Tibial nerve (tissue), 4 donors: Measurements from ENCODE around the gene REG4.
A peak's percentile ranks its signal among the peaks of the same experiment; 100 is the strongest.

Experiments used
- CTCF ChIP-seq, 5 experiments: fragments of 200-600 bp in 3 of 5; fragments of 450-650 bp in 2 of 5; sonication (generic) in 3 of 5; IDR thresholded peaks; one replicate each; pipeline ENCODE4 v1.5.1; 2016 to 2019; ENCODE audit warnings: antibody characterized with exemption in 5 of 5, mild to moderate bottlenecking in 3 of 5, moderate library complexity in 2 of 5
- EP300 ChIP-seq, 2 donors: sonication (generic); formaldehyde crosslinking; IDR thresholded peaks; one replicate each; pipeline ENCODE4 v1.6.1; 2017; ENCODE audit warnings: antibody characterized with exemption in 2 of 2, mild to moderate bottlenecking in 1 of 2
- POLR2A ChIP-seq, 2 donors: fragments of 450-650 bp; IDR thresholded peaks; one replicate each; pipeline ENCODE4 v1.6.1; 2017; ENCODE audit warnings: antibody characterized with exemption in 2 of 2, mild to moderate bottlenecking in 2 of 2, moderate library complexity in 2 of 2

DNA sequence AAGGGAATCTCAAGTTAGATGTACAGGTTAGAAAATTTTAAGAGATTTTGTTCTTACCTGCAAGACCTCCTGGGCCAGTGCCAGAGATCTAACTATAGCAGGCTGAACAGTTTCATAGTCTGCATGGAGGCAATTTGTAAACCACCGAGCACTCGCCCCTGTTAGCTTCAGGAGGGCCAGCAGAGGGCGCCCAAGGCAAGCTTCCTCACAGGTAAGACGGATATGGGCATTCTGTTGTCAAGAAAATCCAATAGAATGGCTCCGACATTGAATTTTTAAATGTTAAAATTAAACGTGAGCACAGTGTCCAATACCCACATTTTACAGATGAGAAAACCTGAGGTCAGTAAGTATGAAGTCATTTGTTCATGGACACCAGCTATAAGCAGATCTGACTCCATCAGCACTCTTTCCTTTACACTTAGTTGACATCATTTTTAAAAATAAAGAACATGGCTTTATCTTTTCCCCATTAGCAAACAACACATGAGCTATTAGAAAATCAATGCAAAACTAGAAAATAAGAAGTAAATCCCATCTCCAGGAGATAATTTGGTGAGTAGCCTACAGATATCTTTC lies 2.2 kb downstream of the REG4 start:
- TF ChIP-seq POLR2A (IDR thresholded peaks at IDR 0.05): no peak
- peak; percentile 61 to 91 (median 82) for TF ChIP-seq CTCF (IDR thresholded peaks at IDR 0.05)
- no peak for TF ChIP-seq EP300 (IDR thresholded peaks at IDR 0.05)
